Gastrocnemius medialis (tissue), 4 donors: ENCODE measurements around the gene SUGP2.

Source experiments
- CTCF ChIP-seq, 5 experiments: fragments of 450-650 bp in 3 of 5; fragments of 200-600 bp in 2 of 5; sonication (generic) in 2 of 5; IDR thresholded peaks in 4 of 5; conservative IDR thresholded peaks in 1 of 5; 1 replicate in 4 of 5; 2 replicates in 1 of 5; pipeline ENCODE4 v1.5.1; 2016 to 2019; ENCODE audit warnings: antibody characterized with exemption in 5 of 5, mild to moderate bottlenecking in 3 of 5, moderate library complexity in 3 of 5
- POLR2A ChIP-seq, 2 donors: fragments of 450-650 bp; IDR thresholded peaks; one replicate each; pipeline ENCODE4 v1.6.1; 2017; ENCODE audit warnings: antibody characterized with exemption in 2 of 2, mild to moderate bottlenecking in 2 of 2, moderate library complexity in 2 of 2

GRCh38 chr19:18996351-18996750 is 37.0 kb downstream of the SUGP2 start:
- TF ChIP-seq CTCF (IDR thresholded peaks at IDR 0.05 in 4 of 5, conservative IDR thresholded peaks at IDR 0.05 in 1 of 5) (no peak), POLR2A (IDR thresholded peaks at IDR 0.05) (no peak)
